Stimulated activated CD4-positive, alpha-beta T cell treated with anti-CD3 and anti-CD28 coated beads, TNF-alpha, amount 100 ng/mL, for 48 hours (primary cell): ENCODE data around the gene GPX5.
A peak's percentile ranks its signal among the peaks of the same experiment; 100 is the strongest.
"Not testable (repeated sequence)": the region's sequence is repeated elsewhere in the genome, so short reads cannot be mapped to it uniquely, and the experiment has no call there.

Experiments
- DNase-seq, 3 donors: peaks; one replicate each; pipeline ENCODE4 v3.0.0-alpha.2; 2020; ENCODE audit warnings: low read depth in 3 of 3

GPX5 gene

GRCh38 chr6:28515676-28516075 is 10.0 kb upstream of the GPX5 start, which contains the start of gene GPX6:
GPX6 (minus strand) TSS chr6:28515793; CDS start chr6:28515743, 50 bp downstream.
- no peak for DNase-seq

GRCh38 chr6:28517964-28518363 is 7.7 kb upstream of the GPX5 start:
- DNase-seq = no peak

- DNase-seq = no peak
Measured at GRCh38 chr6:28522594-28523240, 3.0 kb upstream of the GPX5 start.

GRCh38 chr6:28523241-28523622 is 2.4 kb upstream of the GPX5 start:
- DNase-seq = no peak

- no peak for DNase-seq
Measured at GRCh38 chr6:28530777-28531176, 5.1 kb downstream of the GPX5 start.

- no peak for DNase-seq
Measured at GRCh38 chr6:28531479-28532128, 5.9 kb downstream of the GPX5 start.

GRCh38 chr6:28534306-28534705 is 8.6 kb downstream of the GPX5 start:
- DNase-seq = no peak

GRCh38 chr6:28534875-28535274 is 9.2 kb downstream of the GPX5 start:
- no peak for DNase-seq

GRCh38 chr6:28537065-28537464 is 11.4 kb downstream of the GPX5 start:
- DNase-seq = no peak

- DNase-seq = no peak
Measured at GRCh38 chr6:28537509-28538140, 11.9 kb downstream of the GPX5 start.

GRCh38 chr6:28541996-28542395 is 16.3 kb downstream of the GPX5 start:
- no peak for DNase-seq

GRCh38 chr6:28542440-28543296 is 17.0 kb downstream of the GPX5 start:
- peak; percentile 20 to 48 (median 36) for DNase-seq

- DNase-seq = no peak
Measured at GRCh38 chr6:28543651-28544610, 18.2 kb downstream of the GPX5 start.

GRCh38 chr6:28545955-28546354 is 20.3 kb downstream of the GPX5 start:
- no peak for DNase-seq

GRCh38 chr6:28547003-28547402 is 21.3 kb downstream of the GPX5 start:
- DNase-seq = not testable (repeated sequence)

- DNase-seq = no peak
Measured at GRCh38 chr6:28551891-28552666, 26.4 kb downstream of the GPX5 start.

- no peak for DNase-seq
Measured at GRCh38 chr6:28553384-28553985, 27.8 kb downstream of the GPX5 start.

GRCh38 chr6:28553986-28554881 is 28.6 kb downstream of the GPX5 start:
- no peak for DNase-seq

GRCh38 chr6:28555136-28555535 is 29.5 kb downstream of the GPX5 start:
- DNase-seq = no peak
